ENCODE data around the gene SPTBN5.

DNA sequence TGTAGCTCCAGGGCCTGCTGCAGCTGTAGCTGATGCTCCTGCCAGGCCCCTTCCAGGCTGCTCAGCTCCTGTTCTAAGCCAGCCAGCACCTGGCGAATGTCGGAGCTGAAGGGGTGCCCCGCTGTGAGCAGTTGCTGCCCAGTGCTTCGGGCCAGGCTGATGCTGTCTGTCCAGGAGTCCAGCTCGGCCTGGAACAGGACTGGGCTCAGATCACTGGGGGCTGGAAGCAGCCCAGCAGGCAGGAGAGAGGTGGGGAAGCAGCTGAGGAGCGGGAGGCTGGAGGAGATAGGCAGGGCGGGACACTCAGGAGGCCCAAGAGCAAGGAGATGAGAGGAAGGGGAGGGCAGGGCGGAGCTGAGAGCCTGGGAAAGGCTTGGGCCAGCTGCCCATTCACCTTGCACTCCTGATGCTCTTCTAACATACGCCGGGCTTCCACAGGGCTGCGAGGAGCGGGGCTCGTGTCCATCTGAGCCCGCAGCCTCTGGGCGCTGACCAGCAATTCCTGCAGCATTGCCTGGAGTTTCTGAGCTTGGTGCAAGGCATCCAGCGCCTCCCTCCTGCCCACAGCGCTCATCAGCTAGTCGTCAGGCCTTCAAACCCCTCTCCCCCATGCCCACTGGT lies 32.0 kb downstream of the SPTBN5 start:
- TF ChIP-seq, protein P1, sequence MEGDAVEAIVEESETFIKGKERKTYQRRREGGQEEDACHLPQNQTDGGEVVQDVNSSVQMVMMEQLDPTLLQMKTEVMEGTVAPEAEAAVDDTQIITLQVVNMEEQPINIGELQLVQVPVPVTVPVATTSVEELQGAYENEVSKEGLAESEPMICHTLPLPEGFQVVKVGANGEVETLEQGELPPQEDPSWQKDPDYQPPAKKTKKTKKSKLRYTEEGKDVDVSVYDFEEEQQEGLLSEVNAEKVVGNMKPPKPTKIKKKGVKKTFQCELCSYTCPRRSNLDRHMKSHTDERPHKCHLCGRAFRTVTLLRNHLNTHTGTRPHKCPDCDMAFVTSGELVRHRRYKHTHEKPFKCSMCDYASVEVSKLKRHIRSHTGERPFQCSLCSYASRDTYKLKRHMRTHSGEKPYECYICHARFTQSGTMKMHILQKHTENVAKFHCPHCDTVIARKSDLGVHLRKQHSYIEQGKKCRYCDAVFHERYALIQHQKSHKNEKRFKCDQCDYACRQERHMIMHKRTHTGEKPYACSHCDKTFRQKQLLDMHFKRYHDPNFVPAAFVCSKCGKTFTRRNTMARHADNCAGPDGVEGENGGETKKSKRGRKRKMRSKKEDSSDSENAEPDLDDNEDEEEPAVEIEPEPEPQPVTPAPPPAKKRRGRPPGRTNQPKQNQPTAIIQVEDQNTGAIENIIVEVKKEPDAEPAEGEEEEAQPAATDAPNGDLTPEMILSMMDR (IDR thresholded peaks at IDR 0.05) = no peak
- no peak for TF ChIP-seq POLR2A (IDR thresholded peaks at IDR 0.05)
